ENCODE data around the gene ZSWIM5.
"Not testable (repeated sequence)": the region's sequence is repeated elsewhere in the genome, so short reads cannot be mapped to it uniquely, and the experiment has no call there.

Gene ZSWIM5

DNA sequence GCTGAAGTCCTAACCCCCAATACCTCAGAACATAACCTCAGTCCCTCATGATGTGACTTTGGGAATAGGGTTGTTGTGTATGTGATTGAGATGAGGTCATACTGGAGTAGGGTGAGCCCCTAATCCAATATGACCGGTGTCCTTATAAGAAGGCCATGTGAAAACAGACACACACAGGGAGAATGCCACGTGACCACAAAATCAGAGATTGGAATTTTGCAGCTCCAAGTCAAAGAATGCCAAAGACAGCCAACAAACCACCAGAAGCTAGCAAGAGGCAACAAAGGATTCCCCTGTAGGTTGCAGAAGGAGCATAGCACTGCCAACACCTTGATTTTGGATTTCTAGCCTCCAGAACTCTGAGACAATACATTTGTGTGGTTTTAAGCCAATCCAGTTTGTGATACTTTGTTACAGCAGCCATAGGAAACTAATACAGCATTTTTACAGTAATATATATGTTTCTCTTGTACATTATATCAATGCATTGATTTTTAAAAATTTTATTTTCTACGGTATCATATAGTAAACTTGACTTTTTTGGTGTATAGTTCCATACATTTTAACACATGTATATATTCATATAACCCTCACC lies 5.4 kb downstream of the ZSWIM5 start:
- no peak for DNase-seq

DNA sequence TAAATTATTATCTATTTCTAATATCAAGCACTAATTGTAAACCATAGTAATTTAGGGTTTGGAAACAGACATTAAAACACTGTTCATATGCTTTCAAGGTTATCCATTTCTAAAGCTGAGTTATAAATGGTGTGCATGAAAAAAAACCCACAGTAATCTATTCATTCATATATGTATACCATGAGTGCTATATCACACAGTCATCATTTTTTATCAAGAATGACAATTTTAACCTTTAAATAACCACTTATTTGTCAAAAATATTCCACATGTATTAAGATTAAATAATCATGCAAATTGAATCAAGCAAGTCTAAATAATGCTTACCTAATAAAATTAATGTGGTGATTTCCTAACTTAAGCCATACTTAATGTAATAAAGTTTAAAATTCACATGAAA lies 6.0 kb downstream of the ZSWIM5 start:
- DNase-seq = no peak

DNA sequence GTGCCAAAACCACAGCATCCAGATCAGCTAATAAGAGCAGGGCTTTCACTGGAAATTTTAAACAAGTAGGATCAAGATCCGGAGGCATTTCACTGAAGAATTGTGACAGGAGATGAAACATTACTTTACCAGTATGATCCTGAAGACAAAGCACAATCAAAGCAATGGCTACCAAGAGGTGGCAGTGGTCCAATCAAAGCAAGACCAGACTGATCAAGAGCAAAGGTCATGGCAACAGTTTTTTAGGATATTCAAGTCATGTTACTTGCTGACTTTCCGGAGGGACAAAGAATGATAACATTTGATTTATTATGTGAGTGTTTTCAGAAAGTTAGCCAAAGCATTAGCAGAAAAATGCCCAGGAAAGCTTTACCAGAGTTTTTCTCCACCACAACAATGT lies 8.2 kb downstream of the ZSWIM5 start:
- no peak for DNase-seq

DNA sequence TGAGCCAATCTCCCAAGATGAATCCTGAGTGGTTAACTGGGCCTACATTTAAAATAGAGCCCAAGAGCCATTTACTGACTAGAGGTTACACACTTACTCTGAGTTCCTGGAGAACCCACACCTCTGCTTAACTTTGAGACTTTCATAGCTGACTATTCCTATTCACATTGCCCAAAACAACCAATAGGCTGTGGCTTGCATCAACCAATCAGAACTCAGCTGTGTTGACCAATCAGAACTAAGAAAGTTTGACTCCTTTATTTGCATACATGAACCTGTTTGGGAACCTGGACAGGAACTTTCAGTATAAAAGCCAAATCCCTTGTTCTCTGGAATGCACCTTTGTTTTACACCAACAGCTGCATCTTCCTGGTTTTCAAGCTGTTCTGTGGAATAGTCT lies 9.5 kb downstream of the ZSWIM5 start:
- no peak for DNase-seq

DNA sequence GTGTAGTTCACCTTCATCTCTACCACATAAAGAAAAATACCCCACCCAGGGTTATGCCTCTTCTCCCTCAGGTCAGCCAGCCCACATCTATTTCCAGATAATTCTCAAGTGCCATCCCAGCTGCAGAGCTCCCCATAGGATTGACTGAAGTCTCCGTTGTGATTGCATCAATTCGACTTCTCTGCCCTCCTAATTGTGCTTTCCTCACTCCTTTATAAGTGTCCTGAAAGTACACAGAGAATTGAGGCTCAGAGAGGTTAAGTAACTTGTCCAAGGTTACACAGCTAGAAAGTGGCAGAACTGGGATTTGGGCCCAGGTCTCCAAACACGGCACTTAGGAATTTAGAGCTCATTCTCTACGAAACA lies 15.0 kb downstream of the ZSWIM5 start:
- no peak for DNase-seq

DNA sequence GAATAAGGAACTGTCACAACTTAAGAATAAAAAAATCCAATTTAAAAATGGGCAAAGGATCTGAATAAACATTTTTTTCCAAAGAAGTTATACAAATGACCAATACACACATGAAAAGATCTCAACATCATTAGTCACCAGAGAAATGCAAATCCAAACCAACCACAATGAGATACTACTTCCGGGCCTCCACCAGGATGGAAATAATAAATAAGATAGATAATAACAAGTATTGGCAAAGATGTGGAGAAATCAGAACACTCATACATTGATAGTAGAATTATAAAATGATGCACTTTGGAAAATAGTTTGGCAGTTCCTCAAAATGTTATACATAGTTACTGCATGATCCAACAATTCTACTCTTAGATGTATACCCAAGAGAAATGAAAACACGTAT lies 18.7 kb downstream of the ZSWIM5 start:
- DNase-seq = no peak

DNA sequence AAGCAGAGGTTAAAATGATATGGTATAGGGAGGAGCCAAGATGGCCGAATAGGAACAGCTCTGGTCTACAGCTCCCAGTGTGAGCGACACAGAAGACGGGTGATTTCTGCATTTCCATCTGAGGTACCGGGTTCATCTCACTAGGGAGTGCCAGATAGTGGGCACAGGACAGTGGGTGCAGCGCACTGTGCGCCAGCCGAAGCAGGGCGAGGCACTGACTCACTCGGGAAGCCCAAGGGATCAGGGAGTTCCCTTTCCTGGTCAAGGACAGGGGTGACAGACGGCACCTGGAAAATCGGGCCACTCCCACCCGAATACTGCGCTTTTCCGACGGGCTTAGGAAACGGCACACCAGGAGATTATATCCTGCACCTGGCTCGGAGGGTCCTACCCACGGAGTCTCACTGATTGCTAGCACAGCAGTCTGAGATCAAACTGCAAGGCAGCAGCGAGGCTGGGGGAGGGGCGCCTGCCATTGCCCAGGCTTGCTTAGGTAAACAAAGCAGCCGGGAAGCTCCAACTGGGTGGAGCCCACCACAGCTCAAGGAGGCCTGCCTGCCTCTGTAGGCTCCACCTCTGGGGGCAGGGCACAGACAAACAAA lies 26.4 kb downstream of the ZSWIM5 start:
- DNase-seq = not testable (repeated sequence)

DNA sequence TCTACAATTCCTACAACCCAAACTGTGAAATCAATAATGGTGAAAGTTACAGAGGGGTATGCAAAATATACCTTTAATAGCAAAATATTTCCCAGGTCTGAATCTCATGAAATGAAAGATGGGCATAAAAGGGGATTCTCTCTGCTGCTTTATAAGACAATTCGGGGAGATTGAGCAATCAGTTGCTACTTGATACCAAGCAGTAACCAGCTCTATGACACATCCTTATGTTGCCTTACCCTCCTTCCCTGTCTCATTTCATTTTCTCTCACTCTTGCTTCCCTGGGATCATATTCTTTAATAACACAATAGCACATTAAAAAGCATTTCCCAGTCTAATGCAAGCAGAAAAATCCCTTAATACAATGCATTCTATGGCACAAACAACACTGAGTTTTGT lies 29.0 kb downstream of the ZSWIM5 start:
- no peak for DNase-seq

DNA sequence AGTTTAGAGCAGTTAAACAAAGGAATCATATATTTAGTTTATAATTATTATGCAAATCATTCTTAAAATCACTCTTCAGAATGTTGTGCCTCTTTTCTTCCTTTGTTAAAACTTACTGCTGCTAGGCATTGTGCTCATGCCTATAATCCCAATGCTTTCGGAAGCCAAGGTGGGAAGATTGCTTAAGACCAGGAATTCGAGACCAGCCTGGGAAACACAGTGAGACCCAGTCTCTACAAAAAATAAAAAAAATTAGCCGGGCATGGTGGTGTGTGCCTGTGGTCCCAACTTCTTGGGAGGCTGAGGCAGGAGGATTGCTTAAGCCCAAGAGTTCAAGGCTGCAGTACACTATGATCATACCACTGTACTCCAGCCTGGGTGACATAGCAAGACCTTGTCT lies 33.6 kb downstream of the ZSWIM5 start:
- no peak for DNase-seq

DNA sequence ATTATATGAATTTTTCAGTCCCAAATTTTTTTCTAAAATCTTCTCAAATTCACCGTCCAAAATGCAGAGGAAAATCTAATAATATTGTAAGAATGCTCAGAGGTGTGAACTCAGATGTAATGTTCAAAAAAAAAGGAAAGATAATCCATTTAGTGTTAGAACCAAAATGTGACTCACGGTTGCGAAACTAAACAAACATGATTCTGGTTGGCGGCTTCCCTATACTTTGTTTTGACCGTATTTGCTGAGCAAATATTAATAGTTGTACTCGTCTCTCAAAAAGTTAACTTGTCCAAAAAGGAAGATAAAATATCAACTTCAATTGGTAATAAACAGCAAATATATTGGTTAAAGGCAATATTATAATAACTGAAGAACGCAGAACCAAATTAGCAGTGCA lies 34.4 kb downstream of the ZSWIM5 start:
- DNase-seq = no peak

DNA sequence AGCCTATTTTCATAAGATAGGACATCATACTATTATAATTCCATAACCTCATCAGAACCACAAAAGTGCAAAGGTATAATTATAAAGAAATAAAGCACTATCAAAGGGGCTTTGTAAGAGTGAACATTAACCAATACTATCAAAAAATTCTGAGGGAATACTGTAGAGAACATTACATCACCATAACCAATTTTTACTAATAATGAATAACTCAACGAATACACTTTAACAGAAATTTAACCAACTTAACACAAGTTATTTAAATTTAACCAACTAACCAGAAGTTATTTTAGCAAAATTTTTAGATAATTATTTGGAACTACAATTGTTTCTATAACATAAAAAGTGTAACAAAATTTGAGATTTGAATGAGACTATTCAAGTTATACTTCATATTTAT lies 34.8 kb downstream of the ZSWIM5 start:
- no peak for DNase-seq

DNA sequence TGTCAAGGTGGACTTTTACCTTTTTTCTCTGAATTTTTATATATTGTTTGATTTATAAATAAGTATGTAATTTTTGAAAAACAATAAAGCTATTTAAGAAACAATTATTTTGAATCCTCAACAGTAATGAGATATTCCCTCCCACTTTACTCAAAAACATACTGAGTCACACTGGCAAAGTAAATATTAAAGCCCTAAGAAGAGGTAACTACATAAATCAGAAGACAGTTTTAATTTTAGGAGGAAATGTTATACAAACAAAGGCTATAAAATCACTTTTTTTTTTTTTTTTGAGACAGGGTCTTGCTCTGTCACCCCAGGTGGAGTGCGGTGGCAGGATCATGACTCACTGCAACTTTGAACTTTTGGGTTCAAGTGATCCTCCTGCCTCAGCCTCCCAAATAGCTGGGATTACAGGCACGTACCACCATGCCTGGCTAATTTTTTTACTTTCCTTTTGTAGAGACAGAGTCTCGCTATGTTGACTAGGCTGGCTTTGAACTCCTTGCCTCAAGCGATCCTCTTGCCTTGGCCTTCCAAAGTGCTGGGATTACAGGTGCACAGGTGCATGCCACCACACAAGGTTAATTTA lies 36.2 kb downstream of the ZSWIM5 start:
- no peak for DNase-seq

DNA sequence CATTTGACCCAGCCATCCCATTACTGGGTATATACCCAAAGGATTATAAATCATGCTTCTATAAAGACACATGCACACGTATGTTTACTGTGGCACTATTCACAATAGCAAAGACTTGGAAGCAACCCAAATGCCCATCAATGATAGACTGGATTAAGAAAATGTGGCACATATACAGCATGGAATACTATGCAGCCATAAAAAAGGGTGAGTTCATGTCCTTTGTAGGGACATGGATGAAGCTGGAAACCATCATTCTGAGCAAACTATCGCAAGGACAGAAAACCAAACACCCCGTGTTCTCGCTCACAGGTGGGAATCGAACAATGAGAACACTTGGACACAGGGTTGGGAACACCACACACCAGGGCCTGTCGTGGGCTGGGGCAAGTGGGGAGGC lies 38.5 kb downstream of the ZSWIM5 start:
- DNase-seq = not testable (repeated sequence)

DNA sequence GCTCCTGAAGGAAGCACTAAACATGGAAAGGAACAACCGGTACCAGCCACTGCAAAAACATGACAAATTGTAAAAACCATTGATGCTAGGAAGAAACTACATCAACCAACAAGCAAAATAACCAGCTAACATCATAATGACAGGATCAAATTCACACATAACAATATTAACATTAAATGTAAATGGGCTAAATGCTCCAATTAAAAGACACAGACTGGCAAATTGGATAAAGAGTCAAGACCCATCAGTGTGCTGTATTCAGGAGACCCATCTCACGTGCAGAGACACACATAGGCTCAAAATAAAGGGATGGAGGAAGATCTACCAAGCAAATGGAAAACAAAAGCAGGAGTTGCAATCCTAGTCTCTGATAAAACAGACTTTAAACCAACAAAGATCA lies 42.1 kb downstream of the ZSWIM5 start:
- not testable (repeated sequence) for DNase-seq

DNA sequence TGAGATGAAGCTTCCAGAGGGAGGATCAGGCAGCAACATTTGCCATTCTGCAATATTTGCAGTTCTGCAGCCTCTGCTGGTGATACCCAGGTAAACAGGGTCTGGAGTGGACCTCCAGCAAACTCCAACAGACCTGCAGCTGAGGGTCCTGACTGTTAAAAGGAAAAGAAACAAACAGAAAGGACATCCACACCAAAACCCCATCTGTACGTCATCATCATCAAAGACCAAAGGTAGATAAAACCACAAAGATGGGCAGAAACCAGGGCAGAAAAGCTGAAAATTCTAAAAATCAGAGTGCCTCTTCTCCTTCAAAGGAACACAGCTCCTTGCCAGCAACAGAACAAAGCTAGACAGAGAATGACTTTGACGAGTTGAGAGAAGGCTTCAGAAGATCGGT lies 43.3 kb downstream of the ZSWIM5 start:
- not testable (repeated sequence) for DNase-seq

DNA sequence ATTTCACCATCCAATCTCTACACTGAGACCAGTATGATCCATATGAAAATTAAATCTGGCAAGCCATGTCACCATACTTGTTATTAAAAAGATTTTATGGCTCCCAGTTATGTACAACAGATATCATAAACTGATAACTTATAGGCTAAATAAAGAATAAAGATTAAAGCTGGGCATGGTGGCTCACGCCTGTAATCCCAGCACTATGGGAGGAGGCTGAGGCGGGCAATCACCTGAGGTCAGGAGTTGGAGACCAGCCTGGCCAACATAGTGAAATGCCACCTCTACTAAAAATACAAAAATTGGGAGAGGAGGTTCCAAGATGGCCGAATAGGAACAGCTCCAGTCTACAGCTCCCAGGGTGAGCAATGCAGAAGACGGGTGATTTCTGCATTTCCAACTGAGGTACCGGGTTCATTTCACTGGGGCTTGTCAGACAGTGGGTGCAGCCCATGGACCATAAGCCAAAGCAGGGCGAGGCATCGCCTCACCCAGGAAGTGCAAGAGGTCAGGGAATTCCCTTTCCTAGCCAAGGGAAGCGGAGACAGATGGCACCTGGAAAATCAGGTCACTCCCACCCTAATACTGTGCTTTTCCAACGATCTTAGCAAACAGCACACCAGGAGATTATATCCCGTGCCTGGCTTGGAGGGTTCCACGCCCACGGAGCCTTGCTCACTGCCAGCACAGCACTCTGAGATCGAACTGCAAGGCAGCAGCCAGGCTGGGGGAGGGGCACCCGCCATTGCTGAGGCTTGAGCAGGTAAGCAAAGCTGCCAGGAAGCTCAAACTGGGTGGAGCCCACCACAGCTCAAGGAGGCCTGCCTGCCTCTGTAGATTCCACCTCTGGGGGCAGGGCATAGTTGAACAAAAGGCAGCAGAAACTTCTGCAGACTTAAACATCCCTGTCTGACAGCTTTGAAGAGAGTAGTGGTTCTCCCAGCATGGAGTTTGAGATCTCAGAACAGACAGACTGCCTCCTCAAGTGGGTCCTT lies 44.1 kb downstream of the ZSWIM5 start:
- not testable (repeated sequence) for DNase-seq

DNA sequence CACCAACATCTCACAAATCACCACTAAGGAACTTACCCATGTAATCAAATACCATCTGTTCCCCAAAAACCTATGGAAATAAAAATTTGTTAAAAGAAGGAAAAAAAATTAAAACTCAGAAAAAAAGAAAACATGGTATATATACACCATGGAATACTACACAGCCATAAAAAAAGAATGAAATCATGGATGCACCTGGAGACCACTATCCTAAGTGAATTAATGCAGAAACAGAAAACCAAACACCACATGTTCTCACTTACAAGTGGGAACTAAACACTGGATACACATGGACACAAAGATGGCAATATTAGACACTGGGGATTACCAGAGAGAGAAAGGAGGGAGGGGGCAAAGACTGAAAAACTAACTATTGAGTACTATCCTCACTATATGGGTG lies 50.4 kb downstream of the ZSWIM5 start:
- no peak for DNase-seq

DNA sequence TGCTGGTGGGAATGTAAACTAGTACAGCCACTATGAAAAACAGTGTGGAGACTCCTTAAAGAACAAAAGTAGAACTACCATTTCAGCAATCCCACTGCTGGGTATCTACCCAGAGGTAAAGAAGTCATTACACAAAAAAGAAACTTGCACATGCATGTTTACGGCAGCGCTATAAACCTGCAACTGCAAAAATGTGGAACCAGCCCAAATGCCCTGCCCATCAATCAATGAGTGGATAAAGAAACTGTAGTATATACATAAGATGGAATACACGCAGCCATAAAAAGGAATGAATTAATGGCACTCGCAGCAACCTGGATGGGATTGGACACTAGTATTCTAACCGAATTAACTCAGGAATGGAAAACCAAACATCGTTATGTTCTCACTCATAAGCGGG lies 51.0 kb downstream of the ZSWIM5 start:
- no peak for DNase-seq

DNA sequence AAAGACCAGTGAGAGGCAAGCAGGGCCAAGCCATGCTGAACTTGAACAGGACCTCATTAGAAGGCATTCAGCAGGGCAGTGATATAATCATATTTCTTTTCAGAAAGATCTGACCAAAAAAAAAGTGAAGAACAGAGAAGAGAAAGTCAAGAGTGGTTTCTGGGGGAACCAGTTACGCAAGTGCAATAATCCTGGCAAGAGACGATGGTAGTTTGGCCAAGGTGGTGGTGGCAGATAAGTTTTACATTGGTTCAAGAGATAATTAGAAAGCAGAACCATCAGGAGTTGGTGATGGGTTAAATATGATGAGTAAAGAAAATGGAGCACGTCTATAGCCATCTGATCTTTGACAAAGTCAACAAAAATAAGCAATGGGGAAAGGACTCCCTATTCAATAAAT lies 54.3 kb downstream of the ZSWIM5 start:
- DNase-seq = no peak

DNA sequence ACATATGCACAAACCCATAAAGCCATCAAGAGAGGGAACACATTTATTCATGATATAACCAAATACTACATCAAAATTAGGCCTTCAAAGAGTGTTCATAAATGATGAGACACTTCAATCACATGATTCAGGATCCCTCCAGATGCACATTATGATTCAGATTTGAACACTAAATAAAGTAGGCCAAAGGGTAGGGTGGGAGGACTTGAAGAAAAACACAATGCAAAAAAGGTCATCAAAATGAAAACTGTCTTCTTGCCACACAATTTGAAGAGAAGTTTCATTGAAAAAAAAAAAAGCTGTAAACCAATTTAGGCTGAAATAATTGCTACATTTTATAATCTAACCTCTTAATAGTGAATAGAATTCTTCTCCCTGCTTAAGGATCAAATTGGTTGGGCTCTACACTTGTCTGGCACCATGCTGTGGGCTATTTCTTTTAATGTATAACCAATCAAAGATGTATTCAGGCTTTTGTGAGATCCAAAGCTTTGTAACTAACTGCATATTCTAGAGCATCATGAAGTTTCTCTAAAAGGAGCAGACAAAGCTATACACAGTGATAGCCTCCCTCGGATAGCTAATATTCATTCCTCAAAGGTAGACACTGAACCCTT lies 58.1 kb downstream of the ZSWIM5 start:
- DNase-seq = no peak

DNA sequence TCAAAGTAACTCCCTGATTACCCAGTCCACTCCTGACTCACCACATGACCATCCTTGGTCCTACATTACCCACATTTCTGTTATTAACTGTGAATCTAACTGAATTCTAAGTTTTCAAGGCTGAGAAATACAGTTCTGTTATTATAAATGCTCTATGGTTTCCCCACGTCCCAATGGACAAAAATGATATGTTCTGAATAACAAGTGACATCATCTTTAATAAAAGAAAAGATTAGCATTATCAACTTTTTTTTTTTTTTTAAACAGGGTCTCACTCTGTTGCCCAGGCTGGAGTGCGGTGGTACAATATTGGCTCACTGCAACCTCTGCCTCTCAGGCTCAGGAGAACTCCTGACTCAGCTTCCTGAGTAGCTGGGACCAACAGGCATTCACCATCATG lies 59.6 kb downstream of the ZSWIM5 start:
- DNase-seq = no peak

DNA sequence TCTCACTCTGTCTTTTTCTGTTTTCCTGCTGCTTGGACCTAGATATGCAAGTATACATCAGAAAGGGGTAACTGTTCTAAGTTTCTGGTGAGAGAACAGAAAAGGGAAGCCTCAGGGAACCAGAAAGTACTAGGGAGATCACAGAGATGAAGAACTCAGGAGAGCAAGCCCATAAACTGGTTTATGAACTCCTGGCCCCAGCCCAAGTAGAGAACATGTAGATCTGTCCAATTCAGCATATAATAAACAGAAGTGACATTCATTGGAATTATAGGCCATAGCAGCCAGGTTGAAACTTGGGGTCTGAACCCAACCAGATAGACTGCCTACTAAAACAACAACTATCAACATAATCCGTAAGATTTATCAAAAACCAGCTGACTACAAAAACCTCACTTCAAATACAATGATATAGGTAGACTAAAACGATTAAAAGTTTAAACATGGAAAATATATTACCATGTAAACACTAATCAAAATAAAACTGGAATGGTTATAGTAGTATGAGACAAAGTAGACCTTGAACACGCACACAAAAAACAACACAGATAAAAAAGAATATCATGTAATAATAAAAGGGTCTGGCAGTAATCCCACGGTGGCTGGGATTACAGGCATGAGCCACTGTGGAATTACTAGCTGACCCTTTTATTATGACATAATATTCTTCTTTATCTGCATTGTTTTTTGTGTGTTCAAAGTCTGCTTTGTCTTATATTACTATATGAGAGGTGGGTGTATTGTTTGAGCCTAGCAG lies 65.0 kb downstream of the ZSWIM5 start:
- DNase-seq = no peak

Measured in right hindlimb (tissue), 1 donor.